GM15510 (cell line): ENCODE measurements around the gene SF3B3.

Source experiments
- POLR2A ChIP-seq: IDR thresholded peaks from 3 replicates; pipeline ENCODE4 v1.6.1; 2011; ENCODE audit warnings: borderline replicate concordance; ENCODE audit not compliant: insufficient read length; ENCODE audit errors: extremely low read depth

Gene SF3B3

GRCh38 chr16:70540994-70541393 lies 17.4 kb downstream of the SF3B3 start:
- TF ChIP-seq POLR2A = no peak

GRCh38 chr16:70544548-70544947 lies 20.9 kb downstream of the SF3B3 start:
- no peak for TF ChIP-seq POLR2A

GRCh38 chr16:70548936-70549335 lies 25.3 kb downstream of the SF3B3 start:
- no peak for TF ChIP-seq POLR2A

GRCh38 chr16:70550082-70550481 lies 26.5 kb downstream of the SF3B3 start:
- TF ChIP-seq POLR2A = no peak

GRCh38 chr16:70551788-70552187 lies 28.2 kb downstream of the SF3B3 start:
- no peak for TF ChIP-seq POLR2A

GRCh38 chr16:70552675-70553074 lies 29.1 kb downstream of the SF3B3 start:
- no peak for TF ChIP-seq POLR2A

GRCh38 chr16:70553645-70554044 lies 30.0 kb downstream of the SF3B3 start:
- TF ChIP-seq POLR2A = no peak

GRCh38 chr16:70556063-70556462 lies 32.4 kb downstream of the SF3B3 start:
- TF ChIP-seq POLR2A = no peak

GRCh38 chr16:70561623-70562022 lies 38.0 kb downstream of the SF3B3 start:
- no peak for TF ChIP-seq POLR2A

GRCh38 chr16:70563636-70564035 lies 40.0 kb downstream of the SF3B3 start:
- TF ChIP-seq POLR2A = no peak

- no peak for TF ChIP-seq POLR2A
Measured at GRCh38 chr16:70565053-70565452, 41.4 kb downstream of the SF3B3 start.

- TF ChIP-seq POLR2A = no peak
Measured at GRCh38 chr16:70568601-70569237, 45.1 kb downstream of the SF3B3 start.

- no peak for TF ChIP-seq POLR2A
Measured at GRCh38 chr16:70569752-70570151, 46.1 kb downstream of the SF3B3 start.

- no peak for TF ChIP-seq POLR2A
Measured at GRCh38 chr16:70570967-70571570, 47.5 kb downstream of the SF3B3 start.

- TF ChIP-seq POLR2A = no peak
Measured at GRCh38 chr16:70571623-70572022, 48.0 kb downstream of the SF3B3 start.
